ENCODE data around the gene STIP1. TPM values are rescaled to one million over a fixed set of nuclear protein-coding genes. Genes with fewer than 3 reads are reported as not detected.

STIP1 gene
- total RNA-seq, 4 donors from 2014 or later = 53.5 to 100 (median 72.6) TPM

GRCh38 chr11:64209563-64209843 is 23.5 kb downstream of the STIP1 start:
- TF ChIP-seq, protein P1, sequence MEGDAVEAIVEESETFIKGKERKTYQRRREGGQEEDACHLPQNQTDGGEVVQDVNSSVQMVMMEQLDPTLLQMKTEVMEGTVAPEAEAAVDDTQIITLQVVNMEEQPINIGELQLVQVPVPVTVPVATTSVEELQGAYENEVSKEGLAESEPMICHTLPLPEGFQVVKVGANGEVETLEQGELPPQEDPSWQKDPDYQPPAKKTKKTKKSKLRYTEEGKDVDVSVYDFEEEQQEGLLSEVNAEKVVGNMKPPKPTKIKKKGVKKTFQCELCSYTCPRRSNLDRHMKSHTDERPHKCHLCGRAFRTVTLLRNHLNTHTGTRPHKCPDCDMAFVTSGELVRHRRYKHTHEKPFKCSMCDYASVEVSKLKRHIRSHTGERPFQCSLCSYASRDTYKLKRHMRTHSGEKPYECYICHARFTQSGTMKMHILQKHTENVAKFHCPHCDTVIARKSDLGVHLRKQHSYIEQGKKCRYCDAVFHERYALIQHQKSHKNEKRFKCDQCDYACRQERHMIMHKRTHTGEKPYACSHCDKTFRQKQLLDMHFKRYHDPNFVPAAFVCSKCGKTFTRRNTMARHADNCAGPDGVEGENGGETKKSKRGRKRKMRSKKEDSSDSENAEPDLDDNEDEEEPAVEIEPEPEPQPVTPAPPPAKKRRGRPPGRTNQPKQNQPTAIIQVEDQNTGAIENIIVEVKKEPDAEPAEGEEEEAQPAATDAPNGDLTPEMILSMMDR (IDR thresholded peaks at IDR 0.05; ENCODE audit: low read depth) = no peak

DNA sequence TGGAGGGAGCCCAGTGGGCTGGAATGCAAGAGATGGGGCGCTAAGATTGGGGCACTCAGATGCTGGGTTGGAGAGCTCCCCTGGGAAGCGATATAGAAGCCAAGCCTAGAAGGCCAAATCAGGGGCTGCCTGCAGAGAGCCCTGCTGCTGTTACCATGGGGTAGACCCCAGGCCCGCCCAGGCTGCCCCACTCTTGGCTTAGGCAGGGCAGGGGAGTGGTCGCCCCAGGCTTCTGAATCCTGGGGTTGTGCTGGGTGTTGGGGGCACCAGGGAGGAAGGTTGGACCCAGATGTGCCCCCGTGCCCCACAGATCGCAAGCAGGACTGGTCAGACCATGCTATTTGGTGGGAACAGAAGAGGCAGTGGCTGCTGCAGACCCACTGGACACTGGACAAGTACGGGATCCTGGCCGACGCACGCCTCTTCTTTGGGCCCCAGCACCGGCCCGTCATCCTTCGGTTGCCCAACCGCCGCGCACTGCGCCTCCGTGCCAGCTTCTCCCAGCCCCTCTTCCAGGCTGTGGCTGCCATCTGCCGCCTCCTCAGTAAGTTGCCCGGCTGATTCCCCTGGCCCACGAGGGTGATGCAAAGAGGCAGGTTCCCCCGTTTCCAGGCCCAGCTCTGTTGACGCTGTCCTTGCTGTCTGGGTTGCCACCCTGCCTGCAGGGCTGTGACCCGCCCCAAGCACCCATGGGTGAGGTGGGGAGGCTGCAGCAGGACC is 24.5 kb downstream of the STIP1 start:
- TF ChIP-seq, protein P1 (IDR thresholded peaks at IDR 0.05; ENCODE audit: low read depth) = no peak

- TF ChIP-seq, protein P1 (IDR thresholded peaks at IDR 0.05; ENCODE audit: low read depth) = no peak
Observed at GRCh38 chr11:64211181-64211872, 25.4 kb downstream of the STIP1 start.

DNA sequence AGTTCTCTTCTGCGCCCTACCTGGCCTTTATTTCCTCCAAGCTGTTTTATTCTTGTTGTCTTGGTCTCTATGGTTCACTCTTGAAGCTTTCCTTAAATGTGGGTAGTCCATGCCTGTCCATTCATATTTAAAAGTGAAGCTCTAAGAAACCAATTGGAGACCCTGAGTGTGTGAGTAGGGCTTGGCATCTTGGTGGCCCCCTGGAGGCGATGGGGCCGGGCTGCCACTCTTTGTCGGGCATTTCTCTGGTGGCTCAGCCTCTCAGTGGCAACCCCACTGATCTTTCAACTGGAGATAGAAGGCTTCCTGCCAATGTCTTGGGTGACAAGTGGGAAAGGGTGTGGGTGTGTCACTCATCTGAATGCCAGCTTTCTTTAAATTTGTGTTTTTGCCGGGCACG is 30.9 kb downstream of the STIP1 start:
- TF ChIP-seq, protein P1 (IDR thresholded peaks at IDR 0.05; ENCODE audit: low read depth) = no peak

DNA sequence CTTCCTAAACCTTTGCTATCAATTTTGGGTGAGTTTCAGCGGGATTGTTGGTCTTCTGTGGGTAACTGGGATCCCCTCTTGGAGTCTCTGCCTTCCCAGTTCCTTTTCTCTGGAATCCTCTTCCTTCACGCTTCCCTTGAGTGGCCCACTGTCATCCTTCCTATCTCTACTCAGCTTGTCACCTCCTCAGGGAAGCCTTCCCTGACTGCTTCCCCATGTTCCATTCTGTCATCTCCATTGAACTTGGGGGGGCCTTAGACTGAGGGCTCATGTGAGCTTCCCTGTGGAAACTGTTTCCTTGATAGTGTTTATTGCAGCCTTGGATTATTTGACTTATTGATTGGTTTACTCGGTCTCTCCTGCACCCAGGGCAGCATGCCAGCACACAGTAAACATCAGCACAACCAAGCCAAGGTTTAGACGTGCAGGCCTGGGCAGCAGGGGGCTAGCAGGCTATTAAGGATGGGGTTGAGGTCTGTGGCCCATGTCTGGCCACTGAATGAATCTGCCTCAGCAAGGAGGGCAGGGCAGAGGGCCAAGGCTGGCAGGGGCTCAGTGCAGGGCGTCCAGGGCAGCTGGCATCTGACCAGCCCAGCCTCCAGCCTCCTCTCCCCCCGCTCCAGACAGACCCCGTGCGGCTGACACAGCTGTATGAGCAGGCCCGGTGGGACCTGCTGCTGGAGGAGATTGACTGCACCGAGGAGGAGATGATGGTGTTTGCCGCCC is 32.8 kb downstream of the STIP1 start:
- TF ChIP-seq, protein P1 (IDR thresholded peaks at IDR 0.05; ENCODE audit: low read depth) = no peak

DNA sequence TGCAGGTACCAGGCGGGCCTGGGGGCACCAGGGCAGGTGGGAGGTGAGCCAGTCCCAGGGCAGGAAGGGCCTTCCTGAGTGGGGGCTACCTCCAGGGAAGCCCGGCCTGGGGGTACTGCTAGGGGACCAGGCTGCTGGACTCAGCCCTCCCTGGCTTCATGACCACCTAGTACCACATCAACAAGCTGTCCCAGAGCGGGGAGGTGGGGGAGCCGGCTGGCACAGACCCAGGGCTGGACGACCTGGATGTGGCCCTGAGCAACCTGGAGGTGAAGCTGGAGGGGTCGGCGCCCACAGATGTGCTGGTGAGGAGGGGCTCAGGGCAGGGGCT is 33.3 kb downstream of the STIP1 start:
- TF ChIP-seq, protein P1 (IDR thresholded peaks at IDR 0.05; ENCODE audit: low read depth) = no peak

DNA sequence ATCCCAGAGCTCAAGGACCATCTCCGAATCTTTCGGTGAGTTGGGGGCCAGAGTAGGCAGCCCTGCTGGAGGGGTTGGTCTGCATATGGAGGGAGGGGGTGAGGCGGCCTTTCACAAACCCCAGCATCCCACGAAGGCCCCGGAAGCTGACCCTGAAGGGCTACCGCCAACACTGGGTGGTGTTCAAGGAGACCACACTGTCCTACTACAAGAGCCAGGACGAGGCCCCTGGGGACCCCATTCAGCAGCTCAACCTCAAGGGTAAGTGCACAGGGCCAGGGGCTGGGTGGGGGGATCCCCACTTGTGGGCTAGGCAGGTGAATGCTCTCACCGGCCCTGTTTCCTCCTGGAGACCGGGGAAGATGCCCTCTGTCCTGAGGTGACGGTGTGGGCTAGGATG is 33.8 kb downstream of the STIP1 start:
- TF ChIP-seq, protein P1 (IDR thresholded peaks at IDR 0.05; ENCODE audit: low read depth) = no peak

Data from subcutaneous adipose tissue (tissue), 4 donors.